ENCODE results near the gene TMBIM4.

Gene TMBIM4

GRCh38 chr12:66107451-66107915 is 62.3 kb downstream of the TMBIM4 start:
- TF ChIP-seq EZH2phosphoT487 (IDR thresholded peaks at IDR 0.05; ENCODE audit: borderline replicate concordance, low read length) (no peak), CTCF (IDR thresholded peaks at IDR 0.05; ENCODE audit: low read depth, low read length, poor library complexity, severe bottlenecking) (peak; percentile 70)
- 0 out of 2 replicates have a peak overlapping the region, but pooled peaks have one; percentile 8 for H3K4me2 ChIP-seq (ENCODE audit: low read length)

DNA sequence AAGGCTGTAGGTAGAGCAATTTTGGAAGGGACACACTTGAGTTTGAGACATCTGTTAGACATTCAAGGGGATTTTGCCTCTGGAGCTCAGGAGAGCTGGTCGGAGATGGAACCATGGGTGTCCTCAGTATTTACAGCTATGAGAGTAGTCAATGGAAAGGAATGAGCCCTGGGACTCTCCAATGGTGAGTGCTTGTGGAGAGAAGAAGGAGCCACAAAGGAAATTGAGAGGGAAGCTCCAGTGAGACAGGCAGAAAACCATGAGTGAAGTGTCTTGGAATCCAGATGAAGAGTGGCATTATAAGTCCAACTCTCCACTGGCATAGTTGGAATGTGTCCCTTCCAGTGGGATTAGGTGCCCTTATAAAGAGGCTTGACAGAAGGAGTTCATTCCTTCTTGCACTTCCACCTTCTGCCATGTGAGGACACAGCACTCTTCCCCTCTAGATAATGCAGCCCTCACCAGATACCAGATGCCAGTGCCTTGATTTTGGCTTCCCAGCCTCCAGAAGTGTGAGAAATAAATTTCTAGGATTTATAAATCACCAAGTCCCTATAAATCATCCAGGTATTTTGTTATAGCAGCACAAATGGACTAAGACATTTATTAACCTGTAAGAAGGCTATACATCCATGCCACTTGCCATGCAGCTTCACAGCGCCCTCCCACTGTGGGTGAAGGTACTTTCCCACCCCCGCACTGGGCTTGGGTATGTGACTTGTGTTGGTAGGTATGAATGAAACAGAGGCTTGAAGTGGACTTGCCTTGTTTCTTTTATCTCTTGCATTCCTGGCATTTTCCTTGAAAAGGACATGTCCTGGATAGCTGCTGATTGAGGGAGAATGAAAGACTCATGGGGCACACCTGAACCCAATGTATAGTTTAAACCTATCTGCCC is 66.5 kb downstream of the TMBIM4 start:
- Histone ChIP-seq H3K27ac (ENCODE audit: low read depth, low read length) (no peak overlapping the region), H3K4me3 (ENCODE audit: low read length) (no peak overlapping the region)

More at GRCh38 chr12:66107451-66107915, 62.3 kb downstream of the TMBIM4 start:
- no peaks in the 10 kb centered on the region for H3K9me2 ChIP-seq (replicated peaks; ENCODE audit: control insufficient read depth, low read length)
- H3K27me3 ChIP-seq (ENCODE audit: control insufficient read depth, low read length): peaks cover 5% of the 10 kb centered on the region; the same call in 1 of the 2 replicates
- H3K4me1 ChIP-seq (ENCODE audit: control insufficient read depth, low read length): peaks cover 4% of the 10 kb centered on the region
- no peaks in the 10 kb centered on the region for H3F3A ChIP-seq (ENCODE audit: control insufficient read depth, insufficient read depth)
- H3K79me2 ChIP-seq (ENCODE audit: control insufficient read depth, low read length): no peaks in the 10 kb centered on the region
- no peak overlapping the region for H3K4me3 ChIP-seq (ENCODE audit: low read length)
- no peaks in the 10 kb centered on the region for H3K36me3 ChIP-seq (ENCODE audit: control insufficient read depth, low read length)
- no peaks in the 10 kb centered on the region for H3K9me3 ChIP-seq (ENCODE audit: control insufficient read depth, insufficient read depth, low read length)
- H3K27ac ChIP-seq (ENCODE audit: low read depth, low read length): no peak overlapping the region
- no peaks in the 10 kb centered on the region for H4K20me1 ChIP-seq (ENCODE audit: control insufficient read depth, insufficient read depth, low read depth, low read length)

DNA sequence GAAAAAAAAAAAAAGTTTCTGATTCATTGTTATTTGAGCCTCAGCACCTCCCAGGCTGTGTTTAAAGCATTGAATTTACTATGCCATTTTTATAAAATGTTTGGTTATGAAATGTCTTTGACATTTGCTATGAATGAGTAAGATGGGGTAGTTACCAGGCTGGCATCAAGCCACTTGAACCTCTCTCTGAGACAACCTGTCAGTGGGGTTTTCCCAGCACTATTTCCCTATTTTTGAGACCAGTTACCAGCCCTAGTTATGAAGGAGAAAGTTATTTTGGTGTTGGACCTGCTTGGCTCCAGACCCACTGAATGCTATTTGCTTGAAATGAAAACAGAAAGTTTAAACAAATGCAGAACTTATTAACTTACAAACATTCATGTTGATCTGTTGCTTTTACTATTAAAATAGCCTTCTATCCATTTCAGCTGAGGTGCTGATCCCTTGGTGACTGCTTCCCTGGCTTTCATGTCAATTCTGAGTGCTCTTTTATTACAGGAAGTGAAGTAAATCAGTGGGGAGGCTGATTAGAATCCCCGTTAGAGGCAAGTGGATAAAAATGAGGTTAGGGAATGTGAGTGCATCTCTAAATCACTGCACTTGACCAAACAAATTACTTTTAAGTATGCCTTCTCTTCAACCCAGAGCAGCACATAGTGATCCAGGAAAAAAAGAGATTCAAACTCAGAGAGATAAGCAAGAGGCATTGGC is 77.1 kb downstream of the TMBIM4 start:
- Histone ChIP-seq H3K9me2 (replicated peaks; ENCODE audit: control insufficient read depth, low read length) (no peaks in the 10 kb centered on the region), H4K20me1 (ENCODE audit: control insufficient read depth, insufficient read depth, low read depth, low read length) (no peaks in the 10 kb centered on the region), H3K79me2 (ENCODE audit: control insufficient read depth, low read length) (no peaks in the 10 kb centered on the region), H3K4me3 (ENCODE audit: low read length) (no peak overlapping the region), H3K9me3 (ENCODE audit: control insufficient read depth, insufficient read depth, low read length) (no peaks in the 10 kb centered on the region), H3K27ac (ENCODE audit: low read depth, low read length) (no peak overlapping the region), H3K27me3 (ENCODE audit: control insufficient read depth, low read length) (peaks cover 3% of the 10 kb centered on the region; the same call in 1 of the 2 replicates), H3K4me1 (ENCODE audit: control insufficient read depth, low read length) (no peaks in the 10 kb centered on the region; the same call in 1 of the 2 replicates), H3F3A (ENCODE audit: control insufficient read depth, insufficient read depth) (no peaks in the 10 kb centered on the region), H3K36me3 (ENCODE audit: control insufficient read depth, low read length) (no peaks in the 10 kb centered on the region), H3K4me2 (ENCODE audit: low read length) (no peak overlapping the region)
- TF ChIP-seq CTCF (IDR thresholded peaks at IDR 0.05; ENCODE audit: low read depth, low read length, poor library complexity, severe bottlenecking) (no peak), EZH2phosphoT487 (IDR thresholded peaks at IDR 0.05; ENCODE audit: borderline replicate concordance, low read length) (no peak)

More for the DNA sequence above, 66.5 kb downstream of the TMBIM4 start:
- no peaks in the 10 kb centered on the region for H3K79me2 ChIP-seq (ENCODE audit: control insufficient read depth, low read length)
- H3K9me2 ChIP-seq (replicated peaks; ENCODE audit: control insufficient read depth, low read length): no peaks in the 10 kb centered on the region
- no peak overlapping the region for H3K4me2 ChIP-seq (ENCODE audit: low read length)
- H3F3A ChIP-seq (ENCODE audit: control insufficient read depth, insufficient read depth): no peaks in the 10 kb centered on the region
- H3K27me3 ChIP-seq (ENCODE audit: control insufficient read depth, low read length): peaks cover 5% of the 10 kb centered on the region; the same call in 1 of the 2 replicates
- peaks cover 3% of the 10 kb centered on the region; the same call in 1 of the 2 replicates for H3K4me1 ChIP-seq (ENCODE audit: control insufficient read depth, low read length)
- no peaks in the 10 kb centered on the region for H4K20me1 ChIP-seq (ENCODE audit: control insufficient read depth, insufficient read depth, low read depth, low read length)
- H3K36me3 ChIP-seq (ENCODE audit: control insufficient read depth, low read length): no peaks in the 10 kb centered on the region
- TF ChIP-seq CTCF (IDR thresholded peaks at IDR 0.05; ENCODE audit: low read depth, low read length, poor library complexity, severe bottlenecking) (peak; percentile 35), EZH2phosphoT487 (IDR thresholded peaks at IDR 0.05; ENCODE audit: borderline replicate concordance, low read length) (no peak)
- no peaks in the 10 kb centered on the region for H3K9me3 ChIP-seq (ENCODE audit: control insufficient read depth, insufficient read depth, low read length)

Data from DOHH2 (cell line).